Body of pancreas (tissue), 4 donors: ENCODE data around the gene DCAKD. TPM values are rescaled to one million over a fixed set of nuclear protein-coding genes. Genes with fewer than 3 reads are reported as not detected.
A peak's percentile ranks its signal among the peaks of the same experiment; 100 is the strongest.

Experiments used
- ATAC-seq: fragments of 150-250 bp; one replicate; pipeline ENCODE4 v1.9.1; 2016
- DNase-seq, 4 donors: peaks; one replicate each; pipeline ENCODE4 v3.0.0-alpha.2; 2019
- H3K27ac ChIP-seq, 4 donors: fragments of 200-600 bp; sonication (generic); 1 replicate in 3 of 4; 2 replicates in 1 of 4; pipeline versions ENCODE4 v1.5.1 to v1.6.1; 2016 to 2019; ENCODE audit warnings: mild to moderate bottlenecking in 1 of 4, mixed read lengths in 1 of 4, moderate library complexity in 1 of 4
- H3K27me3 ChIP-seq, 2 donors: fragments of 200-600 bp; sonication (generic); one replicate each; pipeline ENCODE4 v1.6.0; 2016; ENCODE audit warnings: mild to moderate bottlenecking in 1 of 2
- H3K36me3 ChIP-seq, 2 donors: fragments of 200-600 bp; sonication (generic); replicated peaks in 1 of 2; 2 replicates each; pipeline ENCODE4 v1.5.1; 2016; ENCODE audit warnings: low read depth in 2 of 2; ENCODE audit not compliant: insufficient read depth in 1 of 2
- H3K4me1 ChIP-seq: fragments of 200-600 bp; sonication (generic); one replicate; pipeline ENCODE4 v1.6.0; 2016
- H3K4me3 ChIP-seq, 2 donors: fragments of 200-600 bp; sonication (generic); 1 replicate in 1 of 2; 2 replicates in 1 of 2; pipeline ENCODE4 v1.5.1; 2016 to 2019
- H3K9me3 ChIP-seq, 3 donors: fragments of 200-600 bp; sonication (generic); 1 replicate in 2 of 3; 2 replicates in 1 of 3; pipeline ENCODE4 v1.5.1; 2016
- POLR2A ChIP-seq, 3 donors: fragments of 450-650 bp; IDR thresholded peaks; one replicate each; pipeline ENCODE4 v1.6.1; 2016; ENCODE audit warnings: antibody characterized with exemption in 3 of 3, mild to moderate bottlenecking in 2 of 3
- WGBS, 2 donors: methylation state at CpG; one replicate each; pipeline ENCODE4 v1.1.5; 2017; 5-methylcytosine and 5-hydroxymethylcytosine counted together
- intact Hi-C: fragments of 100-400 bp; cut with DNase I; formaldehyde crosslinking; loops from one replicate; pipeline ENCODE4 v1.15.1; 2023
- total RNA-seq, 2 donors: library from RNA; depleted of rRNA; stranded (reverse); fragments of >200 nt; gene quantifications; one replicate each; pipeline ENCODE4 v1.1.0, GENCODE V29; 2016
- TF ChIP-seq, protein P1 (sequence below), 7 experiments: fragments of 450-650 bp in 4 of 7; fragments of 200-600 bp in 3 of 7; sonication (generic) in 3 of 7; IDR thresholded peaks; one replicate each; pipeline ENCODE4 v1.5.1; 2016 to 2019; ENCODE audit warnings: antibody characterized with exemption in 7 of 7

The DCAKD gene
- total RNA-seq, 2 donors from 2014 or later, result 19.8 to 20.8 TPM

- no peak for DNase-seq
- H3K27me3 ChIP-seq, result no peaks in the 10 kb centered on the region
- H3K4me3 ChIP-seq, result no peak overlapping the region
- no peaks in the 10 kb centered on the region for H3K9me3 ChIP-seq
- H3K4me1 ChIP-seq, result peaks cover 13% of the 10 kb centered on the region
- no peak overlapping the region for H3K27ac ChIP-seq
- 61 to 65% methylated on average over 3 of the region's 3 CpGs for WGBS, 2 donors
- ATAC-seq, result no peak
- intact Hi-C loops, result no loop called here
- no peak for TF ChIP-seq POLR2A (IDR thresholded peaks at IDR 0.05)
- TF ChIP-seq, protein P1, sequence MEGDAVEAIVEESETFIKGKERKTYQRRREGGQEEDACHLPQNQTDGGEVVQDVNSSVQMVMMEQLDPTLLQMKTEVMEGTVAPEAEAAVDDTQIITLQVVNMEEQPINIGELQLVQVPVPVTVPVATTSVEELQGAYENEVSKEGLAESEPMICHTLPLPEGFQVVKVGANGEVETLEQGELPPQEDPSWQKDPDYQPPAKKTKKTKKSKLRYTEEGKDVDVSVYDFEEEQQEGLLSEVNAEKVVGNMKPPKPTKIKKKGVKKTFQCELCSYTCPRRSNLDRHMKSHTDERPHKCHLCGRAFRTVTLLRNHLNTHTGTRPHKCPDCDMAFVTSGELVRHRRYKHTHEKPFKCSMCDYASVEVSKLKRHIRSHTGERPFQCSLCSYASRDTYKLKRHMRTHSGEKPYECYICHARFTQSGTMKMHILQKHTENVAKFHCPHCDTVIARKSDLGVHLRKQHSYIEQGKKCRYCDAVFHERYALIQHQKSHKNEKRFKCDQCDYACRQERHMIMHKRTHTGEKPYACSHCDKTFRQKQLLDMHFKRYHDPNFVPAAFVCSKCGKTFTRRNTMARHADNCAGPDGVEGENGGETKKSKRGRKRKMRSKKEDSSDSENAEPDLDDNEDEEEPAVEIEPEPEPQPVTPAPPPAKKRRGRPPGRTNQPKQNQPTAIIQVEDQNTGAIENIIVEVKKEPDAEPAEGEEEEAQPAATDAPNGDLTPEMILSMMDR (IDR thresholded peaks at IDR 0.05), result peak in 2 of 7 experiments; percentile 12 to 22
- peaks cover 20 to 31% of the 10 kb centered on the region in 2 donors for H3K36me3 ChIP-seq
These were observed 44.7 kb upstream of the DCAKD start for GRCh38 chr17:45096141-45096540.

GRCh38 chr17:45093444-45094110 is 42.1 kb upstream of the DCAKD start:
- no peak for DNase-seq
- Histone ChIP-seq H3K27me3 (no peaks in the 10 kb centered on the region), H3K36me3 (peaks cover 20 to 39% of the 10 kb centered on the region in 2 donors), H3K4me1 (peaks cover 13% of the 10 kb centered on the region), H3K27ac (peak overlapping the region in 3 of 4 donors; percentile 32 to 58 (median 47)), H3K9me3 (no peaks in the 10 kb centered on the region), H3K4me3 (no peak overlapping the region)
- intact Hi-C loops, result no loop called here
- ATAC-seq, result peak; percentile 25
- 75 to 77% methylated on average over 13 of the region's 13 CpGs for WGBS, 2 donors
- TF ChIP-seq POLR2A (IDR thresholded peaks at IDR 0.05), result no peak
- TF ChIP-seq, protein P1 (IDR thresholded peaks at IDR 0.05), result no peak

DNA sequence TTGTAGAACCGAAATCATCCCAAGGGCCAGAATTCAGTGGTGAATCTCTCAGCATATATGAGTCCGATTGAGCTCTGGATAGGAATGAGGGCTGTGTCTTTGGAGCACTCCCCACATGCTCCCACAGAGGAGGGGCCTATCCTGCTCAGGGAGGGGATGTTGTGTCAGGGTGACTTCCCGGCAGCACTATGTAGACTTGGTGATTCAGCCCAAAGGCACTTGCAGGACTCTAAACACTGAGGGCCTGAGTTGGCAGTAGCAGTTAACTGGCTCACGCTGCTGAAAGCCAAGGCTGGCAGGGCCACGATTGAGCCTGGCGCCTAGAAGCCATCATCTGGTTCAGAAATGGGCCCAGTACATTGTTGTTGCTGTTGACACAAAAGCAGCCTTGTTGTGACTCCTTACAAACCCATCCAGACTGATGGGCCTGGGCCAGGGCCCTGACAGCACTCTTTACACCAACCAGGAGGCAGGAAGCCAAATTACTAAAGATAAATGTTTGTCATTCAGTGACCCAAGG is 41.5 kb upstream of the DCAKD start:
- 70 to 88% methylated on average over 1 to 6 of the region's 6 CpGs for WGBS, 2 donors
- no peaks in the 10 kb centered on the region for H3K27me3 ChIP-seq
- H3K4me1 ChIP-seq, result peaks cover 13% of the 10 kb centered on the region
- no peaks in the 10 kb centered on the region for H3K9me3 ChIP-seq
- no peak overlapping the region for H3K4me3 ChIP-seq
- ATAC-seq, result peak; percentile 83
- intact Hi-C loops, result no loop called here
- peak overlapping the region in 3 of 4 donors; percentile 32 to 58 (median 47) for H3K27ac ChIP-seq
- peaks cover 20 to 36% of the 10 kb centered on the region in 2 donors for H3K36me3 ChIP-seq
- peak; percentile 38 to 76 (median 62) for DNase-seq
- TF ChIP-seq POLR2A (IDR thresholded peaks at IDR 0.05), result no peak
- TF ChIP-seq, protein P1 (IDR thresholded peaks at IDR 0.05), result no peak

- H3K36me3 ChIP-seq, result peaks cover 10 to 37% of the 10 kb centered on the region in 2 donors
- peaks cover 13% of the 10 kb centered on the region for H3K4me1 ChIP-seq
- no peak overlapping the region for H3K4me3 ChIP-seq
- intact Hi-C loops, result no loop called here
- ATAC-seq (no peak), DNase-seq (no peak)
- 90 to 92% methylated on average over 9 to 11 of the region's 11 CpGs for WGBS, 2 donors
- no peaks in the 10 kb centered on the region for H3K27me3 ChIP-seq
- TF ChIP-seq POLR2A (IDR thresholded peaks at IDR 0.05), result no peak
- TF ChIP-seq, protein P1 (IDR thresholded peaks at IDR 0.05), result no peak
- no peaks in the 10 kb centered on the region for H3K9me3 ChIP-seq
- H3K27ac ChIP-seq, result peak overlapping the region in 1 of 4 donors; percentile 58
These were observed 40.5 kb upstream of the DCAKD start for GRCh38 chr17:45091778-45092425.
